Epithelial cell of proximal tubule (primary cell): ENCODE measurements around the gene VAV1. TPM values are rescaled to one million over a fixed set of nuclear protein-coding genes. Genes with fewer than 3 reads are reported as not detected.

ENCODE experiments used
- DNase-seq: peaks from one replicate; pipeline ENCODE4 v3.0.0-alpha.2; 2011; ENCODE audit warnings: low read depth
- H3K4me3 ChIP-seq: 2 replicates; pipeline ENCODE4 v1.5.1; 2011; ENCODE audit warnings: low read depth, mild to moderate bottlenecking, low read length
- CTCF ChIP-seq: conservative IDR thresholded peaks from 2 replicates; pipeline ENCODE4 v1.5.1; 2012; ENCODE audit warnings: low read depth, mild to moderate bottlenecking, low read length
- total RNA-seq: library from RNA; depleted of rRNA; stranded (reverse); fragments of >200 nt; gene quantifications from 2 replicates; pipeline ENCODE4 v1.2.3, GENCODE V29; 2015

VAV1 gene
- total RNA-seq, result 1.3 and 1.4 TPM in 2 replicates

GRCh38 chr19:6772028-6772865 is at the start of gene VAV1:
VAV1 (plus strand) TSS chr19:6772708; CDS start chr19:6772808, 100 bp downstream.
- H3K4me3 ChIP-seq, result no peak within 1 kb of the TSS
- TF ChIP-seq CTCF, result peak; percentile 12
- DNase-seq, result no peak

GRCh38 chr19:6723108-6723618 is 49.3 kb upstream of the VAV1 start:
- TF ChIP-seq CTCF, result no peak
- no peak overlapping the region for H3K4me3 ChIP-seq
- DNase-seq, result no peak

- no peak for TF ChIP-seq CTCF
- no peak for DNase-seq
- H3K4me3 ChIP-seq, result no peak overlapping the region
Observed at GRCh38 chr19:6723738-6724137, 48.8 kb upstream of the VAV1 start.

- H3K4me3 ChIP-seq, result no peak overlapping the region
- no peak for TF ChIP-seq CTCF
Observed at GRCh38 chr19:6724631-6725492, 47.6 kb upstream of the VAV1 start.

GRCh38 chr19:6725513-6726231 is 46.8 kb upstream of the VAV1 start:
- no peak overlapping the region for H3K4me3 ChIP-seq
- TF ChIP-seq CTCF, result no peak
- DNase-seq, result no peak

More at GRCh38 chr19:6724631-6725492, 47.6 kb upstream of the VAV1 start:
- no peak for DNase-seq

- no peak overlapping the region for H3K4me3 ChIP-seq
- no peak for DNase-seq
- TF ChIP-seq CTCF, result no peak
Observed at GRCh38 chr19:6728346-6728745, 44.2 kb upstream of the VAV1 start.
